AG04449 (cell line): ENCODE measurements around the gene MAOB.

Source experiments
- CTCF ChIA-PET: fragments of 350-600 bp; formaldehyde crosslinking; extraction: SDS; loops from one replicate; lab custom pipeline; 2021; ENCODE audit warnings: antibody characterized with exemption; lab: Yijun Ruan, JAX
- POLR2A ChIA-PET: fragments of 400-600, 350-600 bp; formaldehyde crosslinking; extraction: SDS; loops from one replicate; lab custom pipeline; 2020; ENCODE audit warnings: antibody characterized with exemption, inconsistent platforms; lab: Yijun Ruan, JAX
- DNase-seq: peaks from one replicate; pipeline ENCODE4 v3.0.0-alpha.2; 2010; ENCODE audit warnings: low read depth, low spot score
- H3K4me3 ChIP-seq: 2 replicates; pipeline ENCODE4 v1.5.1; 2011; ENCODE audit warnings: low read depth, mild to moderate bottlenecking, control low read depth, low read length
- CTCF ChIP-seq: IDR thresholded peaks from one replicate; pipeline ENCODE4 v1.5.1; 2011; ENCODE audit warnings: mild to moderate bottlenecking, moderate library complexity, low read length, control low read depth, inconsistent platforms; ENCODE audit not compliant: insufficient read depth; ENCODE audit errors: missing control alignments

Gene MAOB

GRCh38 chrX:43809463-43809862 lies 72.8 kb downstream of the MAOB start:
- ChIA-PET POLR2A (no interaction called here), CTCF (no interaction called here)
- H3K4me3 ChIP-seq: no peak overlapping the region
- no peak for TF ChIP-seq CTCF
- no peak for DNase-seq

- TF ChIP-seq CTCF: no peak
- ChIA-PET POLR2A (no interaction called here), CTCF (no interaction called here)
- DNase-seq: no peak
- H3K4me3 ChIP-seq: no peak overlapping the region
Observed at GRCh38 chrX:43808231-43808630, 74.0 kb downstream of the MAOB start.

- CTCF ChIA-PET: no interaction called here
- DNase-seq: no peak
- no peak overlapping the region for H3K4me3 ChIP-seq
- POLR2A ChIA-PET: no interaction called here
- no peak for TF ChIP-seq CTCF
Observed at GRCh38 chrX:43805579-43805978, 76.7 kb downstream of the MAOB start.

- ChIA-PET POLR2A (no interaction called here), CTCF (no interaction called here)
- no peak for TF ChIP-seq CTCF
- no peak for DNase-seq
- H3K4me3 ChIP-seq: no peak overlapping the region
Observed at GRCh38 chrX:43804021-43804420, 78.2 kb downstream of the MAOB start.

- H3K4me3 ChIP-seq: no peak overlapping the region
- CTCF ChIA-PET: no interaction called here
- no peak for DNase-seq
- POLR2A ChIA-PET: no interaction called here
- no peak for TF ChIP-seq CTCF
Observed at GRCh38 chrX:43785930-43786591, 96.2 kb downstream of the MAOB start.

GRCh38 chrX:43758044-43758443 lies 124.2 kb downstream of the MAOB start:
- no peak overlapping the region for H3K4me3 ChIP-seq
- CTCF ChIA-PET: no interaction called here
- POLR2A ChIA-PET: no interaction called here
- DNase-seq: no peak
- TF ChIP-seq CTCF: no peak
